Activated naive CD8-positive, alpha-beta T cell treated with anti-CD3 and anti-CD28 coated beads for 36 hours (primary cell): ENCODE results near the gene CD34. TPM values are rescaled to one million over a fixed set of nuclear protein-coding genes. Genes with fewer than 3 reads are reported as not detected.

Experiments used
- DNase-seq: peaks from one replicate; pipeline ENCODE4 v3.0.0; 2021
- H3K27ac Mint-ChIP-seq: one replicate; pipeline ENCODE4 v1.8.0; 2022; ENCODE audit warnings: mild to moderate bottlenecking, moderate library complexity, mixed read lengths
- H3K27me3 Mint-ChIP-seq: one replicate; pipeline ENCODE4 v1.8.0; 2022; ENCODE audit warnings: mild to moderate bottlenecking, mixed read lengths
- H3K36me3 Mint-ChIP-seq: one replicate; pipeline ENCODE4 v1.8.0; 2021; ENCODE audit warnings: mild to moderate bottlenecking, mixed read lengths
- H3K4me1 Mint-ChIP-seq: one replicate; pipeline ENCODE4 v1.8.0; 2021; ENCODE audit warnings: mixed read lengths
- H3K4me3 Mint-ChIP-seq: one replicate; pipeline ENCODE4 v1.8.0; 2022; ENCODE audit warnings: mild to moderate bottlenecking, moderate library complexity, mixed read lengths
- H3K9me3 Mint-ChIP-seq: one replicate; pipeline ENCODE4 v1.8.0; 2022; ENCODE audit warnings: mixed read lengths
- total RNA-seq, 2 experiments: library from RNA; stranded (reverse); gene quantifications; one replicate each; pipeline ENCODE4 v1.2.3, GENCODE V29; 2021

CD34 gene
- total RNA-seq, 2 experiments from 2014 or later, result 0.02 TPM; not detected in 1

- Mint-ChIP-seq H3K36me3 (no peaks in the 10 kb centered on the region), H3K27me3 (peaks cover 31% of the 10 kb centered on the region), H3K27ac (no peak overlapping the region), H3K4me1 (no peaks in the 10 kb centered on the region), H3K4me3 (no peak overlapping the region), H3K9me3 (no peaks in the 10 kb centered on the region)
- DNase-seq, result no peak
Observed at GRCh38 chr1:207918581-207918980, 7.7 kb upstream of the CD34 start.

DNA sequence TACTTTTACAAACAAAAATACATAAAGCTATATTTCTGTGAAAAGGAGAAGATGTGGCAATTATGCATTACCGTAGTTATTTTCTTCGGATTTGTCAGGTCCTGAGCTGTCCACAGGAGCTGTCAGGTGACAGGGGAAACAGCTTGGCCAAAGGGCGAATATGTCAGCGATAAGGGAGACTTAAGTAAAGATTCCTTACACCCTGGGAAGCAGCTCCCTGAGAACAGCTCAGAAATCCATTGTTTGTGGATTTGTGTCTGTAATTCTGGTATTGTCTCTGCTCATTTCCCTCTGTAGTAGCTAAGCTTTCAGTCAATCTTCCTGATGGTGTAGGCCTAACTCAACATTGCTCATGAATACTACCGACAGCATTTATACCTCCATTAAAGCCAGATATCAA, 7.1 kb upstream of the CD34 start:
- peaks cover 30% of the 10 kb centered on the region for H3K27me3 Mint-ChIP-seq
- H3K27ac Mint-ChIP-seq, result no peak overlapping the region
- no peaks in the 10 kb centered on the region for H3K9me3 Mint-ChIP-seq

DNA sequence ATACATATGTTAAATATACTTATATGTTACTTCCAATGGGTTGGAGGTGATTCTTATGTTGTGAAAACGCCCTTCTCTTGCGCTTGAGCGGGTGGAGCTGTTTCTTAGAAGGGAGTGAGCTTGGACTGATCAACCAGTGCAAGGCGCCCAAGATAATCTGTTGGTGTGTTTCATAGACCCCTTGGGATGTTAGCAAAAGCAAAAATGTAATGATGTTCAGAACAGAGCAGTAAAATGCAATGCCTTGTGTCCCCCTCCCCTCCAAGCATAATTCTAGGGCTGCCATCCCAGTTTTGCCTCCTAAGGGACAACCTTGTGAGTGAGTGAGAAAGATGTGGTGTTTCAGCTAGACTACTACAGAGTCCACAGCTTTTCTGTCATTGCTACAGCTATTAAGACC, 6.2 kb upstream of the CD34 start:
- Mint-ChIP-seq H3K36me3 (no peaks in the 10 kb centered on the region), H3K27ac (no peak overlapping the region), H3K4me3 (no peak overlapping the region), H3K9me3 (no peaks in the 10 kb centered on the region), H3K27me3 (peaks cover 36% of the 10 kb centered on the region), H3K4me1 (no peaks in the 10 kb centered on the region)
- DNase-seq, result no peak

More for the DNA sequence above, 7.1 kb upstream of the CD34 start:
- H3K4me3 Mint-ChIP-seq, result no peak overlapping the region
- H3K36me3 Mint-ChIP-seq, result no peaks in the 10 kb centered on the region
- DNase-seq, result no peak
- H3K4me1 Mint-ChIP-seq, result no peaks in the 10 kb centered on the region

DNA sequence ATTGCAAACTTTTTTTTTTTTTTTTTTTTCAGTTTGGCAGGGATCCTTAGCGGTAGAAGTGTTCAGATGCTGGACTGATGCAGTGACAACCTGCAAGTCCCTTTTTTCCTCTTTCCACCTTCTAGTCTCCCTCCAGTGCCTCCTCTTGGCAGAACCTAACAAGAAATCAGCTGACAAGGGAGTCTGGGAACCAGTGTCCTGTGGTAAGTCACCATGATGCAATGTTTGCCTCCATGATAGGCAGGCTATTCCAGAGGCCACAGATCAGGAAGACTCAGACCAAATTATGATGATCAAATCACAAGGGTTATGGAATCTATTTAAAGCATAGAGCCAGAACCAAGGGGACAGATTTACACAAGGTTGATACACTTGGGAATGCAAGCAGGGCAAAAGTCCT, 3.0 kb upstream of the CD34 start:
- Mint-ChIP-seq H3K27me3 (peaks cover 60% of the 10 kb centered on the region), H3K36me3 (no peaks in the 10 kb centered on the region)

DNA sequence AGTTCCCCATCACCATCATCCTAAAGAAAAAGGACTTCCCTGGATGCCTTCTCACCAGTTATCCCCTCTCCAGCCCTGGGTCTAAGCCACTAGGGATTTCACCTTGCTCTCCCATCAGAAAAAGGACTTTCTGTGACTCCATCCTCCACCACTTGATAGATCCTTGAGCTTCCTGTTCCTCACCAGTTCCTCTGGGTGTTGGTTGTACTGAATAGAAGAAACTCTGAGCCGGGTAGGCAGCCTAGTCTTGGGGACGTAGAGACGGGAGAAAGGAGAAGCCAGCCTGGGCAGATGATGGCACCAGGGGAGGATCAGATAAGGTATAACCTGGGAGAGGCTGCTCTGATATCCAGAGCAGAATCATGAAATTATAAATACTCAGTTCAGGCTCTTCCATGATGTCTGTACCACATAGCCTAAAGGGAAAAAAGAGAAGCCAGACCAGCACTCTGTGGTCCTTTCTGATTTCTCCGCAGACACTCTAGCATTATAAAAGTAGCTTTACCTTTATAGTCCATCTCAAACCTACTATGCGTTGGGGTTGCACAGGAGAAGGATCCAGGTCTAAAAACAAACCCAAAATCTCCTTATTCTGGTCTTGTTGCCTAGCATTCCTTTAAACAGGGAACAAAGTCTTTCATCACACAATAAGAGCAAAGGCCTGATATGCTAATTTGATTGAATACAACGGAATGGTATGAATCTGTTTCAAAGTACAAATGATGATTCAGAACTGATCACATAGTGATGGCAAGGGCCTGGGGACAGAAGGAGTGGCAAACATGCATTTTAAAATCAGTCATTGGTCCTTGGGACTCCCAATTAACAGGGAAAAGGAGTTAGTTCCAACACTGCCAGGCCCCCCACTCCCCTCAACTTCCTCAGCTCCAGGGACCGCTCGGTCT, 1.2 kb upstream of the CD34 start:
- Mint-ChIP-seq H3K27ac (no peak overlapping the region), H3K4me3 (peak overlapping the region; percentile 23), H3K4me1 (peaks cover 14% of the 10 kb centered on the region), H3K9me3 (no peaks in the 10 kb centered on the region), H3K36me3 (no peaks in the 10 kb centered on the region), H3K27me3 (peaks cover 61% of the 10 kb centered on the region)
- DNase-seq, result no peak

More for the DNA sequence above, 3.0 kb upstream of the CD34 start:
- H3K27ac Mint-ChIP-seq, result no peak overlapping the region
- peaks cover 14% of the 10 kb centered on the region for H3K4me1 Mint-ChIP-seq
- no peak overlapping the region for H3K4me3 Mint-ChIP-seq
- no peaks in the 10 kb centered on the region for H3K9me3 Mint-ChIP-seq
- DNase-seq, result no peak

- no peaks in the 10 kb centered on the region for H3K36me3 Mint-ChIP-seq
- no peak for DNase-seq
- H3K27me3 Mint-ChIP-seq, result peaks cover 55% of the 10 kb centered on the region
- H3K4me1 Mint-ChIP-seq, result peaks cover 14% of the 10 kb centered on the region
- no peaks in the 10 kb centered on the region for H3K9me3 Mint-ChIP-seq
- H3K4me3 Mint-ChIP-seq, result no peak overlapping the region
- H3K27ac Mint-ChIP-seq, result no peak overlapping the region
Observed at GRCh38 chr1:207909687-207910086, 1.2 kb downstream of the CD34 start.

DNA sequence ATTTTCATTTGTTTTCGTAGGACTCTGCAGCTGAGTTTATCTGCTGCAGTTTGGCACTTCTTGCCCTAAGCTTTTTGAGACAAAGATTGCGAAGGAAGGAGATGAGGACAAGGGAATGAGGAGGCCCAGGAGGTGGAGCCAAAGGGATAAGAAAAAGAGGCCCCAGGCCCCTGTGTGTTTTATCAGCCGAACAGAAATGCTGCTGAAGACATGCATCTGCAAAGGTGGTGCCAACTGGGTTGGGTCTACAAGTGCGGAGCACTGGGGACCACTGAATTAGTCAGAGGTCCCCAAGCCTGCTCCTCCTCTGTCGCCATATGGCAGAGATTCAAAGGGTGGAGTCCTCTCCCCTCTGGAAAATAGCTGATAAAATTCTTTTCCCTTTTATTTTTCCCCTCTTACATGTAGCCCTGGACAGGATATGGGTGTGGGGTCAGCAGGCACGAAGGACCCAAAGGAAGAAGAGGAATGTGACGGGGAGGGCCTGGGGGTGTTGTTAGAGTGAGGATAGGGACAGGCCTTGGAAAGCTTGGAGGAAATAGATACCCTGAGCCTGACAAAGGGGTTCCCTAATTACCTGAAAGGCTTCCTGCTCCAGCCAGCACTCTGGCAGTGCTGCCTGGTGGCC, 2.7 kb downstream of the CD34 start:
- Mint-ChIP-seq H3K9me3 (no peaks in the 10 kb centered on the region), H3K4me3 (no peak overlapping the region), H3K27ac (no peak overlapping the region), H3K4me1 (peaks cover 25% of the 10 kb centered on the region), H3K36me3 (no peaks in the 10 kb centered on the region), H3K27me3 (peaks cover 47% of the 10 kb centered on the region)
- no peak for DNase-seq

- Mint-ChIP-seq H3K4me3 (no peak overlapping the region), H3K9me3 (no peaks in the 10 kb centered on the region), H3K27ac (no peak overlapping the region), H3K27me3 (peaks cover 9% of the 10 kb centered on the region), H3K36me3 (no peaks in the 10 kb centered on the region), H3K4me1 (peaks cover 19% of the 10 kb centered on the region)
- no peak for DNase-seq
Observed at GRCh38 chr1:207904391-207904790, 6.5 kb downstream of the CD34 start.

DNA sequence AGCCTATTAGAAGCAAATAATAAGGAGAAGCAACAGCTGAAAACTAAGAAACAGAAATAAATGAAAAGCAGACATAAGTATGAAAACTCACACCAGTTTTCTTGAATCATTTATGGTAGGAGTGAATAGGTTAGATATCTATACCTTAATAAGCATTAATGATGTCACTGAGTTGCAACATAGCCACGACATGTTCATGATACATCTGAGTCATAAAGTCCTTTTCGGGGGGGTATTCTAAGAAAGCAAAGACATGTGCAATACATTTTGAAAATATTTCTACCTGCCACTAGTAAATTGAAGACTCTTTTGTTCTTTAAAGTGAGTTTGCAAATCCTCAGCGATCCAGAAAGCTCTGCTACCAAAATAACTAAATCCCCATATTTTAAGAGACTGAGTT, 7.2 kb downstream of the CD34 start:
- Mint-ChIP-seq H3K4me3 (no peak overlapping the region), H3K36me3 (no peaks in the 10 kb centered on the region), H3K27me3 (peaks cover 3% of the 10 kb centered on the region), H3K4me1 (peaks cover 19% of the 10 kb centered on the region), H3K9me3 (no peaks in the 10 kb centered on the region), H3K27ac (no peak overlapping the region)
- DNase-seq, result no peak

DNA sequence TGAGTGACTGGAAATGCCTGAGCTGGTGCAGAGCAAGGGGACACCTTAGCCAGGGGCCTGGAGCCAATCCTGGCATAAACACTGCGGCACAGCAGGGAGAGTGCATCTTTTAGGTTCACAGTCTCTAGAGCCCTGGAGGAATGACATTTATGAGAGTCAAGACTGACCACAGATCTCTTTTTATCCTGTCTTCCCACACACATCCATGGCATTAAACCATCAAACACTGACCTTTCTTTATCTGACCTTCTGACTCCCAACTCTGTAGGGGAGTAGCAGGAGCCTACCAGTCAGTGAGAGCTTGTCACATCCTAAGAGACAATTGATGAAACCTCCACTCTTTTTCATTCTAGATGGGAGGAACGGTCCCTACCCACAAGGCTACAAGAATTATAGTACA, 7.9 kb downstream of the CD34 start:
- H3K27me3 Mint-ChIP-seq, result no peaks in the 10 kb centered on the region
- no peak for DNase-seq
- H3K9me3 Mint-ChIP-seq, result no peaks in the 10 kb centered on the region
- no peak overlapping the region for H3K27ac Mint-ChIP-seq
- H3K4me3 Mint-ChIP-seq, result no peak overlapping the region
- no peaks in the 10 kb centered on the region for H3K36me3 Mint-ChIP-seq
- peaks cover 19% of the 10 kb centered on the region for H3K4me1 Mint-ChIP-seq

DNA sequence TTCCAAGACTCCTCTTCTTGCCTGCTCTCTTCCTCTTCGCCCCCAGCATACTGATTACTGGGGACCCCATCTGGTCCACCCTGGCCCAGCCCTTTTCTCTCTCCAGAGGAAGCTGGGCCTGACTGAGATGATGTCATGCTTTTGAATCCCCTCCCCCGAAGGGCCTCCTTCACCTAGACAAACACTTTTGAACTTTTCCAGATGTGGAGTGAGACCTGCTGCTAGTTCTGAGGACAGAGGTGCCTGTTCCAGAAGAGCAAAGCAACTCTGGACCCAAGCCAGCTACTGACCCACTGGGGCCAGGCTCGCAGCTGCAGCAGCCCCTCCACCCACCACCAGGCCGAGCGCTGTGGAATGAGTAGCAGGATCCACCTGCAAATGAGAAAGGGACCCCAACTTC, 8.4 kb downstream of the CD34 start:
- Mint-ChIP-seq H3K27ac (no peak overlapping the region), H3K36me3 (no peaks in the 10 kb centered on the region), H3K4me3 (no peak overlapping the region), H3K4me1 (peaks cover 19% of the 10 kb centered on the region), H3K9me3 (no peaks in the 10 kb centered on the region), H3K27me3 (no peaks in the 10 kb centered on the region)
- DNase-seq, result no peak

GRCh38 chr1:207901041-207901653, 9.8 kb downstream of the CD34 start:
- Mint-ChIP-seq H3K4me3 (no peak overlapping the region), H3K27me3 (no peaks in the 10 kb centered on the region), H3K4me1 (peaks cover 19% of the 10 kb centered on the region), H3K36me3 (no peaks in the 10 kb centered on the region), H3K9me3 (no peaks in the 10 kb centered on the region), H3K27ac (no peak overlapping the region)
- DNase-seq, result no peak

DNA sequence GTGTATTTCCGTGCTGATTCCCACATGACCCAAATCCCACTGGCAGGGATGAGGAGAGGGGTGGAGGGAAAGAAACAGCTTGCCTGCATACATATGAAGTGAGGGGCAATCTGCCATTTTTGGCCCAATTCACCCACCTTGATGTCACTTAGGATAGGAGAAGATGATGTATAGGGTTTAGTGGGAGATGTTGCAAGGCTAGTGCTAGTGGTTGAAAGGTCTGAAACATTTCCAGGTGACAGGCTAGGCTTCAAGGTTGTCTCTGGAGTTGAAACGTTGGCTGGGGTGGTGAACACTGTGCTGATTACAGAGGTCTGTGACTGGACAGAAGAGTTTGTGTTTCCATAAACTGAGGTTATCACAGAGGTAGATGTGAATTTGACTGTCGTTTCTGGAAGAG, 12.1 kb downstream of the CD34 start:
- DNase-seq, result no peak
- no peak overlapping the region for H3K27ac Mint-ChIP-seq
- no peaks in the 10 kb centered on the region for H3K9me3 Mint-ChIP-seq
- no peak overlapping the region for H3K4me3 Mint-ChIP-seq
- no peaks in the 10 kb centered on the region for H3K36me3 Mint-ChIP-seq
- H3K4me1 Mint-ChIP-seq, result peaks cover 16% of the 10 kb centered on the region
- H3K27me3 Mint-ChIP-seq, result no peaks in the 10 kb centered on the region

GRCh38 chr1:207898260-207898659, 12.7 kb downstream of the CD34 start:
- Mint-ChIP-seq H3K36me3 (no peaks in the 10 kb centered on the region), H3K27ac (no peak overlapping the region), H3K27me3 (no peaks in the 10 kb centered on the region), H3K9me3 (no peaks in the 10 kb centered on the region), H3K4me3 (no peak overlapping the region), H3K4me1 (peaks cover 11% of the 10 kb centered on the region)
- DNase-seq, result no peak

DNA sequence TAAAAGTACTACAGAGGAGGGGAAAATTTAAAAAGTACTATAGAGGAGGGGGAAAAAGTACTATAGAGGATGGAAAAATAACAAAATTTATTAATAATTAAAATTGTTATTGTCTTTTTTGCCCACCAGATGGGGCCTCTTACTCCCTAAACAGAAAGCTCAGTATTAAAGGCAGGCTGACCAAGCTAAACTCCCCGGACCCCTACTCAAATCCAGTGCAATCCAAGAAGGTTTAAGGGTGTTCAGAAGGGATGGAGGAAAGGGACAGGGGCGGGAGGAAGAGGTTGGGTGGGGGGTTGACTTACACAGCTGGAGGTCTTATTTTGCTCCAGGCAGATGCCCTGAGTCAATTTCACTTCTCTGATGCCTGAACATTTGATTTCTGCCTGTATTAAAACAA, 13.7 kb downstream of the CD34 start:
- H3K9me3 Mint-ChIP-seq, result no peaks in the 10 kb centered on the region
- no peaks in the 10 kb centered on the region for H3K27me3 Mint-ChIP-seq
- H3K27ac Mint-ChIP-seq, result no peak overlapping the region
- no peak overlapping the region for H3K4me3 Mint-ChIP-seq
- DNase-seq, result no peak
- no peaks in the 10 kb centered on the region for H3K36me3 Mint-ChIP-seq
- H3K4me1 Mint-ChIP-seq, result peaks cover 2% of the 10 kb centered on the region
